HG03520 (cell line): ENCODE results near the gene EPN1.

Experiments
- ATAC-seq: cut with Tn5 transposase; IDR thresholded peaks from one replicate; pipeline ENCODE4 v1.9.1; 2021; ENCODE audit warnings: mild to moderate bottlenecking, moderate library complexity; ENCODE audit not compliant: unreplicated experiment

EPN1 gene

DNA sequence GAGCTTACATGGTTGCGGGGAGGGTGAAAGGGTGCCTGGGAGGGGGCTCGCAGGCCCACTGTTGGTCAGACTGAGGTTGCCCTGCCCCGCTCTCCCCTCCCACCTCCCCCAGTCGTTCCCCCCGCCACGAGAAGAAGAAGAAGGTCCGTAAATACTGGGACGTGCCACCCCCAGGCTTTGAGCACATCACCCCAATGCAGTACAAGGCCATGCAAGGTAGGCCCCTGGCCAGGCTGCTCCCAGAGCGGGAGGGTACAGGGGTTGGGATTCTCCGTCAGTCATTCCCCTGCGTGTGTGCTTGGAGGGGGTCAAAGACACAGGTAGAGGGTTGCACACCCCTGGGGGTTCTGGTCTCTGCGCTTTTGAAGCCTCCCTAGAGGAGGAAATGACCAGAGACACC is 14.6 kb upstream of the EPN1 start:
- ATAC-seq = no peak

DNA sequence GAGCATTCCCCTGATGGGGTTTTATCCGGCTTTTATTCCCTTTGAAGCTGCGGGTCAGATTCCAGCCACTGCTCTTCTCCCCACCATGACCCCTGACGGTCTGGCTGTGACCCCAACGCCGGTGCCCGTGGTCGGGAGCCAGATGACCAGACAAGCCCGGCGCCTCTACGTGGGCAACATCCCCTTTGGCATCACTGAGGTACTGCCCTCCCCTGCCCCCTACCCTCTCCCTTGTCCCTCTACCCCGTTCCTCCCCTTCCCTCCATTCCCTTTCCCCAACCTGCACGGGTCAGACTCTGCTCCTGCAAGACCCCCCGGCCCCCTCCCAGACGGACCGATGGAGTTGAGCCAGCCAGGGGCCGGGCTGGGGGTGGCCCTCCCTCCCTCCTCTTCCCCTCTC is 14.0 kb upstream of the EPN1 start:
- ATAC-seq = no peak

DNA sequence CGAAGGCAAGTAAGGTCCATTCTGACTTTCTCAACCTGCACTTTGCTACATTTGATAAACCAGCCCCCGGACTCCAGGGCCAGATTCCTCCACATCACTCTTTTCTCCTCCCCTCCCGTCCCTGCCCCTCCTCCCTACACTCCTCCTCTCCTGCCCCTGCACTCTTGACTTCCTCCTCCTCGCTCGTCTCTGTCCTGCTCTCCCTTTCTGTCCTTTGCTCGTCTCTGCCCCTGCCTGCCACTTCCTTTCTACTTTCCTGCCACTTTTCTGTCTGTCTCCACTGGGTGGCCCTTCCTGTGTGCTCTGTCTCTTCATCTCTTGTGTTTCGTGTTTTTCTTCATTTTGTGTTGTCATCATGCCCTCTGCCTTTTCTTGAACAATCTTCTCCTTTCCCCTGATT is 13.2 kb upstream of the EPN1 start:
- ATAC-seq = no peak

DNA sequence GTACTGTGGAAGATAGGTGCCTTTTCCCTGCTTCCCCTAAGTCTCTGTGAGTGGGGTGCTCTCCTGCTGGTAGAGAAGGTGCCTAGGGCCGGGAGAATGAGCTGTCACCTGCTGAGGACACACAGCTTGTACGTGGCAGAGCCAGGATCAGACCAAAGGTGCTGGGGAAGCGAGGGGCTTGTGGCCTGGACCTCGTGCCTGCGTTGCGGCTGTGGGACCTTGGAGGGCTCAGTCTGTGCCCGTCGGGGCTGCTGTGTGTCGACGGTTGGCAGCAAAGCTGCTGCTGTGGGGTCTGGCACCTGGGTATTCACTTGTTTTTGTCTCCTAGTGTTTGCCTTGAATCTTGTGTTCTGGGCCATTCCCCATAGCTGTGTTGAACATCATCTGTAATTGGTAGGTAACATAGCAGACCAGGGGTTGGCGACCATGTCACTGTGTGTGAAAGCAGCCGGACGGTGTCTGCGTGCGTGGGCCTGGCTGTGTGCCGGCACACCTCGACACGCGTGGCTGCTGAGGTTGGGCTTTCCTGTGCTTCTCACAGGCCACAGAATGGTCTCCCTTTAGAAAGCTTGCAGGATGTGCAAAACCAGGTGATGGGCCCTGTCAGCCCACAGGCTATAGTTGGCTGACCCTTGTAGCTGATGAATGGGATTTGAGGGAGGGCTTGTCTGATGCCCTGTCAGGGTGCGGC is 11.0 kb upstream of the EPN1 start:
- ATAC-seq = no peak

DNA sequence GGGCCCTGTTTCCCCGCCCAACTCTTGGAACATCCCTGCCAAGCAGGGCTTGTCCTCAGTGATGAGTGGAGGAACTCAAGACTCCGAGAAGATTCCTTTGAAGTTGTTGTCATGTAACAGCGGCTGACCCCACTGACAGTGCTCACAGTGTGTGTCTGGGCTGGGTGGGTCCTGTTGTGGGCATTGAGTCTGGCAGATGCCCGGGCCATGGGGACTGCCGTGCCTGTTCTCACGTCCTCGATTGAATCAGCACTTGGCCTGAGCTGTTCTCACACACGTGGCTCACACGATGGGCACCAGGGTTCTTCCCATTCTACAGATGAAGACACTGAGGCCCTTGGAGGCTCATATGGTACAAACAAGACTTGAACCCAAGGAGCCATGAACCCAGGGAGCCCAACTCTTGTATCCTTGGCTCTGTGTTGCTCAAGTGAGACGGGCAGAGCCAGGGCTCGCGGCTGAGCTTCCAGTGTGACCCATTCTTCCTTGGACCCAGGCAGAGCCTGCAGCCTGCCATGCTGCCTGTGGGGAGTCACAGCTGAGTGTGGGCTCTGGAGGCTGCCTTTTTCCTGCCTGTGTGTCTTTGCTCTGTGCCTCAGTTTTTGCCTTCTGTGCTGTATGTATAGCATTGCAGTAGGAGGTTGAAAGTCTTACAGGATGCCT is 8.6 kb upstream of the EPN1 start:
- ATAC-seq = no peak

DNA sequence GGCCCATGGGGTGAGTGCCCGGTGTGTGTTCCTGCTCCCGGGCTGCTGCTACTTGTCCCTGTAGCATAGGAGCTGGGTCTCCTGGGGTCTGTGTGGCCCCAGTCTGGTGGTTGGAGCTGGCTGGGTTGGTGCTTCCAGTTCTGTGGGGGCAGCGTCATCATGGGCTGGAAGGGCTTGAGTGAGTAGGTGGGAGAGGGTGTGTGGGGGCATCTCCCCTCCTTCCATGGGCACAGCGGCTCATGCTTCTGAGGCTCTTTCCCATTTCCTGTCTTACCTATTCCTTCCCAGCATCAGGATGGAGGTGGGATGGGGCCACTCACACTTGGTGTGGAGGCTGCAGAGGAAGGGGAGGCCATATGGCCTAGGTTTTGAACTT is 8.0 kb upstream of the EPN1 start:
- no peak for ATAC-seq

DNA sequence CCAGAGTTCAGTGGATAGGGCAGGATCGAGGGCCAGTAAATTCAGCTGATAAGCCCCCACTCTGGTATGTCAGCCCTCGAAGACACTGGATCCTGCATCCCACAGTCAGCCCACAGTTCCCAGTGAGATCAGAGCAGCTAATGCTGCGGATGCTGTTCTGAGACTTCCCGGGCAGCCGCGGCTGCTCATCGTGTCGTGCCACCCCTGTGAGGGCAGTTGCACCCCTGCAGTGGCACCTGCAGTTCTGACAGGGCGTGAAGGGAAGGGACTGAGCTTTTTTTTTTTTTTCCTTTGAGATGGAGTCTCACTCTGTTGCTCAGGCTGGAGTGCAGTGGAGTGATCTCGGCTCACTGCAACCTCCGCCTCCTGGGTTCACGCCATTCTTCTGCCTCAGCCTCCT is 7.5 kb upstream of the EPN1 start:
- no peak for ATAC-seq

DNA sequence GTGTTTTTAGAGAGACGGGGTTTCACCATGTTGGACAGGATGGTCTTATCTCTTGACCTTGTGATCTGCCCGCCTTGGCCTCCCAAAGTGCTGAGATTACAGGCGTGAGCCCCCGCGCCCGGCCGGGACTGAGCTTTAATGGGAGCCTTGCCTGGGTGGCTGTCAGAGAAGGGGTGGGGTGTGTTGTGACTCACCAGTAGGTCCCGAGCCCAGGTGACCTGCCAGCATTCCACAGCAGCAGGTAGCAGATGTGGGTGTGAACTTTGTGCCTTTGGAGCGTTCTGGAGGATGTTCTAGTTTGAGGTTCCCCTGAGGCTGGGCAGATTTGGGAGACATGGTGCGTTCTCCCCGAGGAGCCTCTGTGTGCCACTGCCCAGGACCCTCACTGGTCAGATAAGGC is 7.1 kb upstream of the EPN1 start:
- no peak for ATAC-seq

DNA sequence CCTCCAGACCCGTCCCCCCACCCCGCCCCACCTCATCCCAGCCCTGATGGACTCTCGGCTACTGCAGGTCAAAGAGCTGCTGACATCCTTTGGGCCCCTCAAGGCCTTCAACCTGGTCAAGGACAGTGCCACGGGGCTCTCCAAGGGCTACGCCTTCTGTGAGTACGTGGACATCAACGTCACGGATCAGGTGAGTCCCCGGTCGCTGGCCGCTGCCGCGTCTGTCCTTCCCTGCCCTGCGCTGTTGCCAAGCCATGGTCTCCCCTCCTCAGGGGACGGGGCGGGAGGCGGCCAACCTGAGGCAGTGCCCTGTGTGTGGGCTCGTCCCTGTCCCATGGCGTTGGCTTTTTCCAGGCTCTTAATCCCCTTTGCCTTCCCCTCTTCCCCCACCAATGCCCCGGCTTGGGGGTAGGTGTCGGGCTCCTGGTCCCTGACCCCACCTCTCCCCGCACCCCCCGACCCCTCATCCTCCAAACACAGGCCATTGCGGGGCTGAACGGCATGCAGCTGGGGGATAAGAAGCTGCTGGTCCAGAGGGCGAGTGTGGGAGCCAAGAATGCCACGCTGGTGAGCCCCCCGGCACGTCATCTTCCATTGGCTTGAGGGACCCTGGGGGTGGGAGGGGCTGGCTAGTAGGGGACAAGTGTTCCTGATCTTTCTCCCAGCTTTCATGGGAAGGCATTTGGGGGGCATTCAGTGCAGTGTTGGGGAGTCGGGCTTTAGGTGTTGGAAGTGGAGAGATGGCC is 6.2 kb upstream of the EPN1 start:
- ATAC-seq = no peak

DNA sequence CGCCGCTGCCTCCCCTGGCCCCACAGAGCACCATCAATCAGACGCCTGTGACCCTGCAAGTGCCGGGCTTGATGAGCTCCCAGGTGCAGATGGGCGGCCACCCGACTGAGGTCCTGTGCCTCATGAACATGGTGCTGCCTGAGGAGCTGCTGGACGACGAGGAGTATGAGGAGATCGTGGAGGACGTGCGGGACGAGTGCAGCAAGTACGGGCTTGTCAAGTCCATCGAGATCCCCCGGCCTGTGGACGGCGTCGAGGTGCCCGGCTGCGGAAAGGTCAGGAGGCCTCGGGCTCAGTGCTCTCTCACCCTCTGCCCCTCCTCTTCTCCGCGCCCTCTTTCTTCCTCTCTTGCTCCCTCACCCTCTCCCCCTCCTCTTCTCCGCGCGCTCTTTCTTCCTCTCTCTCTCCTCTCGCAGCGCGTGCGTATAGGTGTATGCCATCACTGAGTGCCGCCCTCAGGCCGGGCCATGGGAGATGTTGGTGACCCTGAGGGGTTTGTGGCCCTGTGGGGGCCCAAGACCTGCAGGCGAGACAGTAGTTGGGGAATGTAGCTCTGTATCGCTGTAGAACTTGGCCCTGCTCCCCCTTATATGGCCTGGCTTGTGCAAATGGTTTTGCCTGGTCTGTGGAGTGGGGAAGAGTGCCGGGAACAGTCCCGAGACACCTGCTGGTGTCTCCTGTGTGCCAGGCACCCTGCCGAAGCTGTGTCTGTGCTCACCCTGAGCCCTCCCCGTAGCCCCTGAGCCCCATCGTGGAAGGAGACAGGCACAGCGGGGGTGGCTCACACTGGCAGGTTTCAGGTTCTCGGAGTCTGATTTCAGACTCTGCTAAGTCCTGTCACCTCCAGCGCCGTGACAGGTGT is 5.4 kb upstream of the EPN1 start:
- ATAC-seq = no peak

DNA sequence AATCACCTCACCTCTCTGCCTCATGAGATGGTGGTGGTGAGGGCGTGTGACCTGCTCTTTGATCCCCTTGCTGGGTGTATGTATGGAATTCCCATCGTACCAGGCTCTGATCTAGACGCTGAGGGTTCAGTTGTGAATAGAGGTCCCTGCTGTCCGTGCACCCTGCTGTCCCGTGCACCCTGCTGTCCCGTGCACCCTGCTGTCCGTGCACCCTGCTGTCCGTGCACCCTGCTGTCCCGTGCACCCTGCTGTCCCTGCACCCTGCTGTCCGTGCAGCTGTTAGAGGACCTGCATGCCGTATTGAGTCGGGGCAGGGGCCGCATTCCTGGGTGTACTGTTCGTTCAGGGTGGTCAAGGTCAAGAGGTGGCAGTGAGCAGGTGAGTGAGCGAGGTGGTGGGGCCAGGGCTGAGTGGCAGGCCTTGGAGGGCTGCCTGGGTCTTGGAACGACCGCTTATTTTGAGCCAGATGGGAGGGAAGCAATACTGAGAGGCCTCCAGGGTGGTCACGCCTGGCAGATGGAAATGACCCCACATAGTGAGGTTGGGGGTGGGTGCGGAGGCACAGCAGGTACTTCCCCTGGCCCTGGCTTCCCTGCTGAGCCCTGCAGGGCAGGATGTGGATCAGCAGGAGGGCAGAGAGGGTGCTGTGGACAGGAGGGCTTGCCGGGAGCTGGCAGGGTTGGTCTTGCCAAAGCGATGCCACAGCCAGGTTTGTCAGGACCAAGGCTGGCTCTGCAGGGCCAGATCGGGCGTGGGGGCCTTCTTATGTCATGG is 4.6 kb upstream of the EPN1 start:
- ATAC-seq = no peak

DNA sequence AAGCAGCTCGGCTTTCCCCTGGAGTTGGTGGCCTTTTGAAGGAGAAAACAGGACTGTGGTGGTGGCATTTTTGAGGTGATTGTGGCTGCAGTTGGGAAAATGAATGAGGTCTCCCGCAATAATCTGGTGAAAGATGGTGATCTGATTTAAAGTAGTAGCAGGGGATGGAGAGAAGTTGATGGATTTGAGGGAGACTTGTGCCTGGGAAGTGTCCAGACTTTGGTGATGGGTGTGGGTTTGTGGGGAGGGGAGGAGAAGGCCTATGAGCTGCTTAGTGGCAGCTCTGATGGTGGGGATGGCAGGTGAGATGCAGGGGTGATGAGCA is 4.0 kb upstream of the EPN1 start:
- no peak for ATAC-seq

DNA sequence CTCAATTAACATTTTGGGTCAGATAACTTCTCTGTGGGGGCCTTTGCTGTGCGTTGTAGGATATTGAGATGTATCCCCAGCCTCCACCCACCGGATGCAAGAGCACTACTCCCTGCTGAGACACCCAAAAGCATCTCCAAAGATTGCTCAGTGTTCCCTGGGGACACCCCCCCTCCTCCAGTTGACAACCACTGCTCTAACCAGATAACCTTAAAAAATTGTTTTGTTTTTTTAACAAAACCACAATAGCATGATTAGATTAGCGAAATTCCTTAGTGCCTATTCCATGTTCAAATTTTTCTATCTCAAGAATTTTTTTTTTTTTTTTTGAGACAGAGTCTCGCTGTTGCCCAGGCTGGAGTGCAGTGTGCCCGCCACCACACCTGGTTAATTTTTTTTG is 2.6 kb upstream of the EPN1 start:
- ATAC-seq = no peak

DNA sequence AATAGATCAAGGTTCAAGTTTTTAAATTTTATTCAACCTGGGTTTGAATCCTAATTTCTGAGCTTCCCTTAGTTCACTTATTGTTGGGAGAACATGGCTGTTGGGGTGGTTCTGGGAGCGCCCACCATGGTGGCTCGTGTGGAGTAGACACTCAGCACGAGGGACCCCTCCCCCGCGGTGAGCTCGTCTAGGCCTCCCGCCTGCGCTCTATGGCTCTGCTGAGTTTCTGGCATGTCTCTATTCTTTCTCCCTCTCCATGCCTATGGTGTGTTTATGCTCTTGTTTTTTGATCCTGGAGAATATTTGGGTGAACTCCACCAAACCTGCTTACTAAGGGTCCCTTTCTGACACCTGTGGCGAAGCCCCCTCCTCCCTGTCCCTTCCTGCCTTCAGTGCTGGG is 1.6 kb upstream of the EPN1 start:
- no peak for ATAC-seq

DNA sequence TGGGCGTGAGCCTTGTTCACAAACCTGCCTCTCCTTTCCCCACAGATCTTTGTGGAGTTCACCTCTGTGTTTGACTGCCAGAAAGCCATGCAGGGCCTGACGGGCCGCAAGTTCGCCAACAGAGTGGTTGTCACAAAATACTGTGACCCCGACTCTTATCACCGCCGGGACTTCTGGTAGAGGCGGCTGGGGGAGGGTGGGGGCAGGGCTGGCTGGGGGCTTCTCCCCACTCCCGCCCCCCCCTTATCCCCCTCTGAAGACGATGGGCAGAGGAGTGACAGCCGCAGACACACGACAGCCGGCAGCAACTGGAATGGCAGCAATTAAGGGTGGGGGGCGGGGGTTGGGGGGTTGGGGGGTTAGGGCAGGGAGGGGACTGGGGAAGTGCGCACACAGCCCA is 1.1 kb upstream of the EPN1 start:
- ATAC-seq = no peak

DNA sequence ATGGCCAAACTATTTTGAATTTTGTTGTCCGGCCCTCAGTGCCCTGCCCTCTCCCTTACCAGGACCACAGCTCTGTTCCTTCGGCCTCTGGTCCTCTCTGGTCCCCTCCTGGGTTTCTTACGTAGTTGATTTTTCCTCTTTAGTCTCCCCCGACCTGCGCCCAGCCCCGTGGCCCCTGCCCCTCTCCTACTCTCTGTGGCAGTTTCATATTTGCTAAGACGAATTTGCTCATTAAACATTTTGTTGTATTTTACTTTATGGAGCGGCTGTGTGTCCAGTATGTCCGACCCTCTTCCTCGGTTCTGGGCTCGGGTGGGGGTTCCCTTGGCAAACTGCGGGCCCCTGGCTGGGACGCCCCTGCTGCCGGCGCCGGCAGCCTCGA is 576 bp upstream of the EPN1 start:
- ATAC-seq = no peak

DNA sequence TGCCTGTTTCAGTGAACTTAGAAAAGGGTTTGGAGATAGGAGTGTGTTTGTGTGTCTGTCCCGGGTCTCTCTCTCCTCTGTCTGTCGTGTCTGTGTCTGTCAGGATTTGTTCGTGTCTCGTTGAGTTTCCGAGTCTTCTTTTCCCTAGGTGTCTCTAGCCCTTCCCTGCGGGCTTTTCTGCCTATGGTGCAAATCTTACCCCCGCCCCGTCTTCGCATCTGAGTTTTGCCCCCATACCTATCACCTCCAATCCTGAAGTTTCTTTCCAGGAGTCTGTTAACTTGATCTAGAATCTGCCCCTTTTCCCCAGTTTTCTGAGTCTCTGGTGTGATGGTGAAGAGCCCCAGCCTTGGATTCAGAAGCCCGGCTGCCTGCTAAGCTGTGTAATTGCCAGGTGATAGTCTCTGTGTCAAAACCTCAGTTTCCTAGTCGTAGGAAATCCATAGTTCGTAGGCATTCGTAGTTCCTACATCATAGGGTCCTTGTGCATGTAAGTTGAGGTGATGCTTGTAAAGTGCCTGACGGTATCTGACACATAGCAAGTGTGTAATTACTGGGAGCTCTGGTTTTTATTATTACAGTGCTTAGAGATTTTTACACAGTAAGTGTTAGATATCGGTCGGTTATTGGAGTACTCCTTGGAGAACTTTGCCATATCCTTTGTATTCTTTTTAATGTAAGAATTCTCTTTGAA is 782 bp downstream of the EPN1 start:
- ATAC-seq = no peak

DNA sequence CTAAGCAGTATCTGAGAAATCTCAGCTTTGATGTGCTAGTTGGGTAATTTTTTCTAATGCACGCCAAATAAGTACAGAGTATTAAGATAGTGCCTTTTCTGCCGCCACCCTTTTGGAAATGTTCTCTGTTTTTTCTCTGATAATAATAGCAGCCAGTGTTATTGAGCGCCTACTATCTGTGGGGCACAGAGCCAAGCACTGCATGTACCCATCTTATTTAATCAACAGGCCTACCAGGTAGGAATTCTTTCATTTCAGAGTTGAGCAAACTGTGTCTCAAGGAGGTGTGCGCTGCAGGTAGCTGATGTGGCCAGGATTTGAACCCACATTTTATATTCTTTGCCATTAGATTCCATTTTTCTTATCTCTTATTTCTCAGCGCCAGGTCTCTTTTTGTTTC is 1.4 kb downstream of the EPN1 start:
- ATAC-seq = no peak

DNA sequence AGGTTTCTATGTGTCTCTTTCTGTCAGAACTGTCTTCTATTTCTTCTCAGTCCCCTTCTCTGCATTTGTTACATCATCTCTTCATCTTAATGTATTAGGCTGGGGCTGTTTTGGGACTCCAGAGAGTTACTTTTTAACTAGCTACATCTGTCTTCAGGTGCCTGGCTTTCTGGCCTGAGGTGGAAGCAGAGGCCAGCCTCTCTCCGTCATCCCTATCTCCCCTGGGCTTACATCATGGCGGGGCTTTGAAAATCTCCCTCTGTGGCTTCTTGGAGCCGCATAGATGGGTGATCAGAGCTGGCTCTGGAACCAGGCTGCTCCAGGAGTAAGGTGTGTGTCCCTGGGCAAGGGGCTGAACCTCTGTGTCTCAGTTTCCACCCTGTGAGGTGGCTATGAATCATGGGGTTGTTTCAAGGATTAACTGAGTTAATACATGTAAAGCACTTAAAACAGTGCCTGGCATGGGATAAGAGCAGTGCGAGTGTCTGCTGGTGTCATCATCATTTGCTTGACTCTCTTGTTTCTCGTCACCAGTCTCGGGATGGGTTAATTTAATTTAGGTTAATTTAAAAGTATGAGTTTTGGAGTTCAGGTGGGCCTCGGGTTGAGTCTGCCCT is 2.0 kb downstream of the EPN1 start:
- no peak for ATAC-seq

DNA sequence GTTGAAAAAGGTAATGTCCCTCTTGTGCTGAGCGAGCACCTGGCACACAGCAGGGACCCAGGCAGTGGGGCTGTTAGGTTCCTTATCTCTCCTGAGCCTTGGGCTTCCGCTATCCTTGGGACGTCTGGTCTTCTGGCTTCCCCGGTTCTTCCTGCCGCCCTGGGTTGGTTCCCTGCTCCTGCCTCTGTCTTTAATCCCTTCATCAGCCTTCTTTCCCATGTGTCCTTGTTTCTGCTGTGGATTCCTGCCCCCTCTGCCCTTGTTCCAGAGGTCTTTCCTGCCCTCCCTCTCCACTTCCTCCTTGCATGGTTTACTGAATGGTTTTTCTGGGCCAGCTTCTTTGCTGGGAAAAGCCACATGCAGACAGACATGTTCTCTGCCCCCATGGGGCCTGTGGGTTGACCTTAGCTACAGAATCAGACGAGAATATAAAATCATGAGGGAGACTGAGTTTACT is 2.6 kb downstream of the EPN1 start:
- ATAC-seq = no peak
